Measurements from ENCODE around the gene BICC1.

BICC1 gene

GRCh38 chr10:58531084-58531695 is 18.5 kb downstream of the BICC1 start:
- Histone ChIP-seq H3K4me1 (ENCODE audit: insufficient read depth, low read length) (no peaks in the 10 kb centered on the region), H3K9ac (ENCODE audit: low read depth, low read length) (no peak overlapping the region), H3K9me3 (ENCODE audit: control insufficient read depth, insufficient read depth, low read length) (peaks cover 4% of the 10 kb centered on the region; the same call in 1 of the 2 replicates), H3K36me3 (ENCODE audit: insufficient read depth, low read length) (no peaks in the 10 kb centered on the region)

GRCh38 chr10:58535311-58535710 is 22.6 kb downstream of the BICC1 start:
- H3K36me3 ChIP-seq (ENCODE audit: insufficient read depth, low read length), result no peaks in the 10 kb centered on the region
- no peaks in the 10 kb centered on the region for H3K4me1 ChIP-seq (ENCODE audit: insufficient read depth, low read length)
- no peak overlapping the region for H3K9ac ChIP-seq (ENCODE audit: low read depth, low read length)
- peaks cover 4% of the 10 kb centered on the region; the same call in 1 of the 2 replicates for H3K9me3 ChIP-seq (ENCODE audit: control insufficient read depth, insufficient read depth, low read length)

- Histone ChIP-seq H3K9ac (ENCODE audit: low read depth, low read length) (no peak overlapping the region), H3K4me1 (ENCODE audit: insufficient read depth, low read length) (no peaks in the 10 kb centered on the region), H3K9me3 (ENCODE audit: control insufficient read depth, insufficient read depth, low read length) (no peaks in the 10 kb centered on the region), H3K36me3 (ENCODE audit: insufficient read depth, low read length) (no peaks in the 10 kb centered on the region)
Measured at GRCh38 chr10:58543141-58543540, 30.5 kb downstream of the BICC1 start.

GRCh38 chr10:58544135-58544534 is 31.5 kb downstream of the BICC1 start:
- Histone ChIP-seq H3K9ac (ENCODE audit: low read depth, low read length) (no peak overlapping the region), H3K9me3 (ENCODE audit: control insufficient read depth, insufficient read depth, low read length) (no peaks in the 10 kb centered on the region)

GRCh38 chr10:58545427-58545826 is 32.8 kb downstream of the BICC1 start:
- H3K9ac ChIP-seq (ENCODE audit: low read depth, low read length), result no peak overlapping the region
- H3K36me3 ChIP-seq (ENCODE audit: insufficient read depth, low read length), result no peaks in the 10 kb centered on the region
- no peaks in the 10 kb centered on the region for H3K9me3 ChIP-seq (ENCODE audit: control insufficient read depth, insufficient read depth, low read length)
- no peaks in the 10 kb centered on the region for H3K4me1 ChIP-seq (ENCODE audit: insufficient read depth, low read length)

More at GRCh38 chr10:58544135-58544534, 31.5 kb downstream of the BICC1 start:
- H3K4me1 ChIP-seq (ENCODE audit: insufficient read depth, low read length), result no peaks in the 10 kb centered on the region
- no peaks in the 10 kb centered on the region for H3K36me3 ChIP-seq (ENCODE audit: insufficient read depth, low read length)

- H3K9ac ChIP-seq (ENCODE audit: low read depth, low read length), result no peak overlapping the region
- H3K36me3 ChIP-seq (ENCODE audit: insufficient read depth, low read length), result no peaks in the 10 kb centered on the region
- H3K4me1 ChIP-seq (ENCODE audit: insufficient read depth, low read length), result no peaks in the 10 kb centered on the region
- H3K9me3 ChIP-seq (ENCODE audit: control insufficient read depth, insufficient read depth, low read length), result no peaks in the 10 kb centered on the region
Measured at GRCh38 chr10:58546137-58546536, 33.5 kb downstream of the BICC1 start.

- Histone ChIP-seq H3K9me3 (ENCODE audit: control insufficient read depth, insufficient read depth, low read length) (no peaks in the 10 kb centered on the region), H3K4me1 (ENCODE audit: insufficient read depth, low read length) (no peaks in the 10 kb centered on the region), H3K36me3 (ENCODE audit: insufficient read depth, low read length) (no peaks in the 10 kb centered on the region), H3K9ac (ENCODE audit: low read depth, low read length) (no peak overlapping the region)
Measured at GRCh38 chr10:58546722-58547445, 34.2 kb downstream of the BICC1 start.

- no peaks in the 10 kb centered on the region for H3K36me3 ChIP-seq (ENCODE audit: insufficient read depth, low read length)
- H3K4me1 ChIP-seq (ENCODE audit: insufficient read depth, low read length), result no peaks in the 10 kb centered on the region
- H3K9ac ChIP-seq (ENCODE audit: low read depth, low read length), result no peak overlapping the region
- H3K9me3 ChIP-seq (ENCODE audit: control insufficient read depth, insufficient read depth, low read length), result no peaks in the 10 kb centered on the region
Measured at GRCh38 chr10:58547963-58548362, 35.3 kb downstream of the BICC1 start.

GRCh38 chr10:58554316-58554715 is 41.6 kb downstream of the BICC1 start:
- Histone ChIP-seq H3K9ac (ENCODE audit: low read depth, low read length) (no peak overlapping the region), H3K9me3 (ENCODE audit: control insufficient read depth, insufficient read depth, low read length) (no peaks in the 10 kb centered on the region), H3K4me1 (ENCODE audit: insufficient read depth, low read length) (no peaks in the 10 kb centered on the region), H3K36me3 (ENCODE audit: insufficient read depth, low read length) (no peaks in the 10 kb centered on the region)

GRCh38 chr10:58555170-58555929 is 42.7 kb downstream of the BICC1 start:
- H3K9me3 ChIP-seq (ENCODE audit: control insufficient read depth, insufficient read depth, low read length), result no peaks in the 10 kb centered on the region
- no peaks in the 10 kb centered on the region for H3K4me1 ChIP-seq (ENCODE audit: insufficient read depth, low read length)
- H3K9ac ChIP-seq (ENCODE audit: low read depth, low read length), result no peak overlapping the region
- H3K36me3 ChIP-seq (ENCODE audit: insufficient read depth, low read length), result no peaks in the 10 kb centered on the region

GRCh38 chr10:58555930-58556311 is 43.2 kb downstream of the BICC1 start:
- no peaks in the 10 kb centered on the region for H3K4me1 ChIP-seq (ENCODE audit: insufficient read depth, low read length)
- no peaks in the 10 kb centered on the region for H3K36me3 ChIP-seq (ENCODE audit: insufficient read depth, low read length)

GRCh38 chr10:58556516-58557165 is 44.0 kb downstream of the BICC1 start:
- Histone ChIP-seq H3K9me3 (ENCODE audit: control insufficient read depth, insufficient read depth, low read length) (peaks cover 2% of the 10 kb centered on the region; the same call in 1 of the 2 replicates), H3K9ac (ENCODE audit: low read depth, low read length) (no peak overlapping the region), H3K36me3 (ENCODE audit: insufficient read depth, low read length) (no peaks in the 10 kb centered on the region), H3K4me1 (ENCODE audit: insufficient read depth, low read length) (no peaks in the 10 kb centered on the region)

More at GRCh38 chr10:58555930-58556311, 43.2 kb downstream of the BICC1 start:
- Histone ChIP-seq H3K9me3 (ENCODE audit: control insufficient read depth, insufficient read depth, low read length) (no peaks in the 10 kb centered on the region), H3K9ac (ENCODE audit: low read depth, low read length) (no peak overlapping the region)

- Histone ChIP-seq H3K4me1 (ENCODE audit: insufficient read depth, low read length) (no peaks in the 10 kb centered on the region), H3K9ac (ENCODE audit: low read depth, low read length) (no peak overlapping the region), H3K9me3 (ENCODE audit: control insufficient read depth, insufficient read depth, low read length) (peaks cover 2% of the 10 kb centered on the region; the same call in 1 of the 2 replicates), H3K36me3 (ENCODE audit: insufficient read depth, low read length) (no peaks in the 10 kb centered on the region)
Measured at GRCh38 chr10:58557714-58558113, 45.0 kb downstream of the BICC1 start.

- H3K36me3 ChIP-seq (ENCODE audit: insufficient read depth, low read length), result no peaks in the 10 kb centered on the region
- H3K9ac ChIP-seq (ENCODE audit: low read depth, low read length), result no peak overlapping the region
- H3K4me1 ChIP-seq (ENCODE audit: insufficient read depth, low read length), result no peaks in the 10 kb centered on the region
- peaks cover 2% of the 10 kb centered on the region; the same call in 1 of the 2 replicates for H3K9me3 ChIP-seq (ENCODE audit: control insufficient read depth, insufficient read depth, low read length)
Measured at GRCh38 chr10:58560068-58560467, 47.4 kb downstream of the BICC1 start.

Data from ES-I3 (cell line).